Astrocyte (in vitro differentiated cells and primary cell): ENCODE data around the gene ANO8. TPM values are rescaled to one million over a fixed set of nuclear protein-coding genes. Genes with fewer than 3 reads are reported as not detected.
A peak's percentile ranks its signal among the peaks of the same experiment; 100 is the strongest.

Source experiments
- DNase-seq: peaks from one replicate; pipeline ENCODE4 v3.0.0-alpha.2; 2010; ENCODE audit warnings: low read depth
- FAIRE-seq: peaks from 2 replicates; lab custom pipeline; 2011; peaks lifted over from hg19 to GRCh38; lab: Jason Lieb, UNC
- H2AFZ ChIP-seq: 2 replicates; pipeline ENCODE4 v1.6.0; 2012; ENCODE audit warnings: low read depth, low read length, inconsistent platforms
- H3K27ac ChIP-seq: 2 replicates; pipeline ENCODE4 v1.5.1; 2011; ENCODE audit warnings: low read depth, low read length, inconsistent platforms
- H3K27me3 ChIP-seq: 2 replicates; pipeline ENCODE4 v1.6.0; 2011; ENCODE audit warnings: low read length, inconsistent platforms; ENCODE audit not compliant: insufficient read depth
- H3K36me3 ChIP-seq: 2 replicates; pipeline ENCODE4 v1.5.1; 2011; ENCODE audit warnings: low read length, inconsistent platforms; ENCODE audit not compliant: insufficient read depth
- H3K4me1 ChIP-seq: 2 replicates; pipeline ENCODE4 v1.5.1; 2011; ENCODE audit warnings: low read length, inconsistent platforms; ENCODE audit not compliant: insufficient read depth
- H3K4me2 ChIP-seq: 2 replicates; pipeline ENCODE4 v1.6.0; 2012; ENCODE audit warnings: low read length, inconsistent platforms
- H3K4me3 ChIP-seq: 2 replicates; pipeline ENCODE4 v1.5.1; 2011; ENCODE audit warnings: low read depth, mild to moderate bottlenecking, low read length, inconsistent platforms; ENCODE audit not compliant: insufficient read depth
- H3K79me2 ChIP-seq: 2 replicates; pipeline ENCODE4 v1.6.0; 2012; ENCODE audit warnings: mild to moderate bottlenecking, low read length, inconsistent platforms; ENCODE audit not compliant: insufficient read depth
- H3K9ac ChIP-seq: 2 replicates; pipeline ENCODE4 v1.6.0; 2012; ENCODE audit warnings: mild to moderate bottlenecking, low read length, inconsistent platforms
- H3K9me3 ChIP-seq: 2 replicates; pipeline ENCODE4 v1.5.1; 2012; ENCODE audit warnings: low read depth, mild to moderate bottlenecking, low read length, inconsistent platforms; ENCODE audit not compliant: insufficient read depth
- H4K20me1 ChIP-seq: 2 replicates; pipeline ENCODE4 v1.6.0; 2012; ENCODE audit warnings: low read length, inconsistent platforms; ENCODE audit not compliant: insufficient read depth
- H3K27ac Mint-ChIP-seq: one replicate; pipeline ENCODE4 v1.8.0; 2021; ENCODE audit warnings: mild to moderate bottlenecking, mixed read lengths; ENCODE audit not compliant: unreplicated experiment
- H3K27me3 Mint-ChIP-seq: one replicate; pipeline ENCODE4 v1.8.0; 2021; ENCODE audit warnings: low read depth, mixed read lengths; ENCODE audit not compliant: unreplicated experiment
- H3K36me3 Mint-ChIP-seq: one replicate; pipeline ENCODE4 v1.8.0; 2021; ENCODE audit warnings: low read depth, mixed read lengths; ENCODE audit not compliant: unreplicated experiment
- H3K4me1 Mint-ChIP-seq: one replicate; pipeline ENCODE4 v1.8.0; 2021; ENCODE audit warnings: low read depth, mixed read lengths; ENCODE audit not compliant: unreplicated experiment
- H3K4me3 Mint-ChIP-seq: one replicate; pipeline ENCODE4 v1.8.0; 2021; ENCODE audit warnings: mild to moderate bottlenecking, moderate library complexity, mixed read lengths; ENCODE audit not compliant: unreplicated experiment
- H3K9me3 Mint-ChIP-seq: one replicate; pipeline ENCODE4 v1.8.0; 2021; ENCODE audit warnings: mild to moderate bottlenecking, mixed read lengths; ENCODE audit not compliant: unreplicated experiment
- EZH2 ChIP-seq: IDR thresholded peaks from 2 replicates; pipeline ENCODE4 v1.6.1; 2012; ENCODE audit warnings: mild to moderate bottlenecking, low read length, inconsistent platforms; ENCODE audit not compliant: insufficient read depth
- total RNA-seq: library from RNA; stranded (reverse); gene quantifications from 2 replicates; pipeline ENCODE4 v1.2.1, GENCODE V29; 2021
- TF ChIP-seq, protein P1 (sequence below): IDR thresholded peaks from 2 replicates; pipeline ENCODE4 v1.5.1; 2011; ENCODE audit warnings: low read depth, mild to moderate bottlenecking, inconsistent platforms, low read length, moderate library complexity; ENCODE audit not compliant: insufficient read depth

ANO8 gene
- total RNA-seq, 1 donor from 2014 or later = 8.1 TPM

DNA sequence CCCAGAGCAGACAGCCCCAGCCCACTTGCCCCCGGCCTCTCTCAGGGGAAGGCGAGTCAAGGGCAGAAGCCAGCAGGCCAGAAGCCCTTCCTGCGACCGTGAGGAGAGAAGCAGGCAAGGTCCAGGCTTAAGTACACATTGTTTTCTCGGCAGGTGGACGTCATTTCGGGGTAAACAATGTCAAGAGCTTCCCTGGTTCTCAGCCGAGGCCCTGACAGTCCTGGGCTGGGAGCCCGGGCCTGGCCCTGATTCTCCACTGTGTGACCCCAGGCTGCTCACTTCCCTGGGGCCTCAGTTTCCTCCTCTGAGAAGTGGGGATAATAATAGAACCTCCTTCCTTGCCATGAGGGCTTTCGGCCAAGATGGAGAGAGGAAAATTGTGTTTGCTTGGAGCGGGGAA lies 23.1 kb upstream of the ANO8 start:
- H3K27ac Mint-ChIP-seq = no peak overlapping the region
- Histone ChIP-seq H4K20me1 (no peaks in the 10 kb centered on the region), H3K4me1 (peaks cover 8% of the 10 kb centered on the region), H3K9ac (no peak overlapping the region), H3K79me2 (no peaks in the 10 kb centered on the region), H3K9me3 (no peaks in the 10 kb centered on the region), H3K27me3 (no peaks in the 10 kb centered on the region), H2AFZ (no peak overlapping the region), H3K4me2 (no peak overlapping the region), H3K27ac (no peak overlapping the region), H3K4me3 (no peak overlapping the region), H3K36me3 (no peaks in the 10 kb centered on the region)
- H3K36me3 Mint-ChIP-seq = peaks cover 3% of the 10 kb centered on the region
- TF ChIP-seq EZH2 = no peak
- TF ChIP-seq, protein P1, sequence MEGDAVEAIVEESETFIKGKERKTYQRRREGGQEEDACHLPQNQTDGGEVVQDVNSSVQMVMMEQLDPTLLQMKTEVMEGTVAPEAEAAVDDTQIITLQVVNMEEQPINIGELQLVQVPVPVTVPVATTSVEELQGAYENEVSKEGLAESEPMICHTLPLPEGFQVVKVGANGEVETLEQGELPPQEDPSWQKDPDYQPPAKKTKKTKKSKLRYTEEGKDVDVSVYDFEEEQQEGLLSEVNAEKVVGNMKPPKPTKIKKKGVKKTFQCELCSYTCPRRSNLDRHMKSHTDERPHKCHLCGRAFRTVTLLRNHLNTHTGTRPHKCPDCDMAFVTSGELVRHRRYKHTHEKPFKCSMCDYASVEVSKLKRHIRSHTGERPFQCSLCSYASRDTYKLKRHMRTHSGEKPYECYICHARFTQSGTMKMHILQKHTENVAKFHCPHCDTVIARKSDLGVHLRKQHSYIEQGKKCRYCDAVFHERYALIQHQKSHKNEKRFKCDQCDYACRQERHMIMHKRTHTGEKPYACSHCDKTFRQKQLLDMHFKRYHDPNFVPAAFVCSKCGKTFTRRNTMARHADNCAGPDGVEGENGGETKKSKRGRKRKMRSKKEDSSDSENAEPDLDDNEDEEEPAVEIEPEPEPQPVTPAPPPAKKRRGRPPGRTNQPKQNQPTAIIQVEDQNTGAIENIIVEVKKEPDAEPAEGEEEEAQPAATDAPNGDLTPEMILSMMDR = no peak
- no peak for FAIRE-seq
- no peaks in the 10 kb centered on the region for H3K4me1 Mint-ChIP-seq
- H3K4me3 Mint-ChIP-seq = no peak overlapping the region
- peaks cover 5% of the 10 kb centered on the region for H3K9me3 Mint-ChIP-seq
- DNase-seq = no peak
- H3K27me3 Mint-ChIP-seq = peaks cover 30% of the 10 kb centered on the region

- FAIRE-seq (no peak), DNase-seq (no peak)
- no peak for TF ChIP-seq EZH2
- TF ChIP-seq, protein P1 = no peak
- no peaks in the 10 kb centered on the region for H3K27me3 ChIP-seq
- peaks cover 3% of the 10 kb centered on the region for H3K36me3 Mint-ChIP-seq
- H3K27me3 Mint-ChIP-seq = peaks cover 28% of the 10 kb centered on the region
- no peak overlapping the region for H2AFZ ChIP-seq
- no peaks in the 10 kb centered on the region for H3K36me3 ChIP-seq
- no peak overlapping the region for H3K4me3 Mint-ChIP-seq
- peaks cover 8% of the 10 kb centered on the region for H3K4me1 ChIP-seq
- no peaks in the 10 kb centered on the region for H4K20me1 ChIP-seq
- H3K4me1 Mint-ChIP-seq = no peaks in the 10 kb centered on the region
- H3K27ac Mint-ChIP-seq = no peak overlapping the region
- H3K9me3 Mint-ChIP-seq = peaks cover 5% of the 10 kb centered on the region
- H3K9ac ChIP-seq = no peak overlapping the region
- H3K4me3 ChIP-seq = no peak overlapping the region
- no peak overlapping the region for H3K4me2 ChIP-seq
- no peaks in the 10 kb centered on the region for H3K9me3 ChIP-seq
- no peak overlapping the region for H3K27ac ChIP-seq
- H3K79me2 ChIP-seq = no peaks in the 10 kb centered on the region
These were observed 22.5 kb upstream of the ANO8 start for GRCh38 chr19:17357078-17357666.

GRCh38 chr19:17353386-17353785 lies 18.7 kb upstream of the ANO8 start:
- H3K27me3 Mint-ChIP-seq = peaks cover 16% of the 10 kb centered on the region
- Histone ChIP-seq H3K9me3 (no peaks in the 10 kb centered on the region), H4K20me1 (no peaks in the 10 kb centered on the region), H3K9ac (no peak overlapping the region), H3K27ac (no peak overlapping the region), H3K4me1 (peaks cover 12% of the 10 kb centered on the region), H3K27me3 (no peaks in the 10 kb centered on the region), H3K4me2 (no peak overlapping the region), H3K36me3 (no peaks in the 10 kb centered on the region), H2AFZ (no peak overlapping the region), H3K79me2 (no peaks in the 10 kb centered on the region), H3K4me3 (no peak overlapping the region)
- DNase-seq = no peak
- H3K4me3 Mint-ChIP-seq = peak overlapping the region; percentile 40
- FAIRE-seq = no peak
- H3K9me3 Mint-ChIP-seq = peaks cover 4% of the 10 kb centered on the region
- no peak for TF ChIP-seq EZH2
- TF ChIP-seq, protein P1 = no peak
- H3K36me3 Mint-ChIP-seq = no peaks in the 10 kb centered on the region
- H3K4me1 Mint-ChIP-seq = peaks cover 3% of the 10 kb centered on the region
- peak overlapping the region; percentile 89 for H3K27ac Mint-ChIP-seq
